ENCODE measurements around the gene ZCWPW2.

GRCh38 chr3:28334552-28334951 is 14.0 kb upstream of the ZCWPW2 start:
- no peak for TF ChIP-seq CTCF (IDR thresholded peaks at IDR 0.05)
- no peak for TF ChIP-seq EP300 (IDR thresholded peaks at IDR 0.05)
